Liver (tissue), 9 donors: ENCODE data around the gene ELMO2. TPM values are rescaled to one million over a fixed set of nuclear protein-coding genes. Genes with fewer than 3 reads are reported as not detected.

Source experiments
- DNase-seq: peaks from one replicate; pipeline ENCODE4 v3.0.0-alpha.2; 2017; ENCODE audit warnings: low spot score
- H3K27ac ChIP-seq, 2 donors: one replicate each; pipeline ENCODE4 v1.7.0; 2013; ENCODE audit warnings: inconsistent platforms in 2 of 2, low read length in 2 of 2, control low read depth in 1 of 2, low read depth in 1 of 2, mild to moderate bottlenecking in 1 of 2
- H3K27me3 ChIP-seq, 4 donors: one replicate each; pipeline versions ENCODE4 v1.6.1 to v1.7.0; 2013; ENCODE audit warnings: low read length in 3 of 4, inconsistent platforms in 1 of 4, mild to moderate bottlenecking in 1 of 4, moderate library complexity in 1 of 4; ENCODE audit not compliant: control insufficient read depth in 4 of 4, insufficient read depth in 4 of 4
- H3K36me3 ChIP-seq, 4 donors: one replicate each; pipeline versions ENCODE4 v1.6.1 to v1.7.0; 2013; ENCODE audit warnings: low read length in 3 of 4, mild to moderate bottlenecking in 3 of 4, low read depth in 1 of 4, moderate library complexity in 1 of 4; ENCODE audit not compliant: control insufficient read depth in 4 of 4, insufficient read depth in 3 of 4
- H3K4me1 ChIP-seq, 4 donors: one replicate each; pipeline versions ENCODE4 v1.6.1 to v1.7.0; 2013; ENCODE audit warnings: low read length in 3 of 4, mild to moderate bottlenecking in 3 of 4, moderate library complexity in 1 of 4; ENCODE audit not compliant: control insufficient read depth in 4 of 4, insufficient read depth in 4 of 4
- H3K4me3 ChIP-seq, 3 donors: one replicate each; pipeline versions ENCODE4 v1.6.1 to v1.7.0; 2013; ENCODE audit warnings: low read length in 3 of 3, control low read depth in 1 of 3, low read depth in 1 of 3, mild to moderate bottlenecking in 1 of 3
- H3K9ac ChIP-seq, 2 donors: one replicate each; pipeline ENCODE4 v1.7.0; 2013; ENCODE audit warnings: low read length in 2 of 2, mild to moderate bottlenecking in 2 of 2, moderate library complexity in 2 of 2, control low read depth in 1 of 2, low read depth in 1 of 2
- H3K9me3 ChIP-seq, 4 donors: one replicate each; pipeline versions ENCODE4 v1.6.1 to v1.7.0; 2013; ENCODE audit warnings: low read length in 3 of 4; ENCODE audit not compliant: control insufficient read depth in 4 of 4
- CTCF ChIP-seq: fragments of 150-350 bp; IDR thresholded peaks from 2 replicates; pipeline ENCODE4 v1.5.1; 2017; ENCODE audit warnings: improper control_type of control experiment, low read depth, low read length; ENCODE audit not compliant: missing input control
- FOXA1 ChIP-seq: IDR thresholded peaks from 2 replicates; pipeline ENCODE4 v1.6.1; 2016; ENCODE audit warnings: antibody characterized with exemption
- HNF4A ChIP-seq, 2 donors: conservative IDR thresholded peaks; 2 replicates each; pipeline ENCODE4 v1.6.1; 2016; ENCODE audit warnings: antibody characterized with exemption in 2 of 2, mild to moderate bottlenecking in 2 of 2
- JUND ChIP-seq, 2 donors: IDR thresholded peaks; 2 replicates each; pipeline ENCODE4 v1.6.1; 2016; ENCODE audit warnings: antibody characterized with exemption in 2 of 2
- REST ChIP-seq: IDR thresholded peaks from 2 replicates; pipeline ENCODE4 v1.6.1; 2016; ENCODE audit warnings: antibody characterized with exemption, mild to moderate bottlenecking
- TAF1 ChIP-seq: conservative IDR thresholded peaks from 2 replicates; pipeline ENCODE4 v1.6.1; 2016; ENCODE audit warnings: antibody characterized with exemption, mild to moderate bottlenecking
- YY1 ChIP-seq: IDR thresholded peaks from 2 replicates; pipeline ENCODE4 v1.6.1; 2016; ENCODE audit warnings: antibody characterized with exemption, mild to moderate bottlenecking
- ZBTB33 ChIP-seq: IDR thresholded peaks from 2 replicates; pipeline ENCODE4 v1.6.1; 2016; ENCODE audit warnings: antibody characterized with exemption
- WGBS: extraction: QIAGEN DNeasy Blood & Tissue Kit; methylation state at CpG from one replicate; pipeline ENCODE4 v1.1.7; 2013; 5-methylcytosine and 5-hydroxymethylcytosine counted together
- polyA plus RNA-seq, 2 donors: library from polyadenylated mRNA; stranded (reverse) in 1 of 2; unstranded in 1 of 2; fragments of 200-250 nt in 1 of 2; fragments of >200 nt in 1 of 2; fragmentation: Nextera tagmentation in 1 of 2; extraction: Ambion mirVana in 1 of 2; gene quantifications; one replicate each; pipeline versions ENCODE4 v1.2.1 to v1.2.3, GENCODE V29; 2013 to 2015
- total RNA-seq, 2 donors: library from RNA; depleted of rRNA; stranded (reverse); fragments of >200 nt; gene quantifications; one replicate each; pipeline ENCODE4 v1.2.3, GENCODE V29; 2014
- donor health status: healthy.
- donor health status: healthy.
- donor health status: healthy.
- donor health status: healthy.
- donor health status: healthy.

The ELMO2 gene
- total and polyA plus RNA-seq, 4 donors = 7.9 to 16.0 (median 13.9) TPM

- DNase-seq = no peak
- Histone ChIP-seq H3K36me3 (peaks cover 1 to 28% (median 10%) of the 10 kb centered on the region in 4 donors), H3K9ac (peak overlapping the region; percentile 84 to 87), H3K27ac (peak overlapping the region; percentile 99), H3K27me3 (no peaks in the 10 kb centered on the region), H3K4me1 (peaks cover 0 to 34% (median 26%) of the 10 kb centered on the region in 4 donors), H3K4me3 (peak overlapping the region; percentile 87 to 88 (median 87)), H3K9me3 (no peaks in the 10 kb centered on the region)
- WGBS = 70% methylated on average over 14 of the region's 14 CpGs
- no peak for TF ChIP-seq HNF4A (conservative IDR thresholded peaks at IDR 0.05)
- no peak for TF ChIP-seq YY1
- TF ChIP-seq JUND (IDR thresholded peaks at IDR 0.05) = no peak
- TF ChIP-seq CTCF = no peak
- no peak for TF ChIP-seq FOXA1
These were observed 43.2 kb downstream of the ELMO2 start for GRCh38 chr20:46362921-46363867.

GRCh38 chr20:46361811-46362210 is 44.6 kb downstream of the ELMO2 start:
- DNase-seq = no peak
- H3K27ac ChIP-seq = no peak overlapping the region
- peaks cover 5 to 43% (median 30%) of the 10 kb centered on the region in 4 donors for H3K4me1 ChIP-seq

More at GRCh38 chr20:46361811-46362210, 44.6 kb downstream of the ELMO2 start:
- WGBS = 89% methylated on average over 2 of the region's 2 CpGs
- H3K27me3 ChIP-seq = no peaks in the 10 kb centered on the region
- H3K4me3 ChIP-seq = no peak overlapping the region
- TF ChIP-seq REST (no peak), ZBTB33 (no peak), TAF1 (no peak)
- peaks cover 1 to 15% (median 5%) of the 10 kb centered on the region in 4 donors for H3K36me3 ChIP-seq
- no peak overlapping the region for H3K9ac ChIP-seq
- no peaks in the 10 kb centered on the region for H3K9me3 ChIP-seq
